Epithelial cell of proximal tubule (primary cell): ENCODE results near the gene XPC. TPM values are rescaled to one million over a fixed set of nuclear protein-coding genes. Genes with fewer than 3 reads are reported as not detected.
"Not testable (repeated sequence)": the region's sequence is repeated elsewhere in the genome, so short reads cannot be mapped to it uniquely, and the experiment has no call there.

ENCODE experiments used
- DNase-seq: peaks from one replicate; pipeline ENCODE4 v3.0.0-alpha.2; 2011; ENCODE audit warnings: low read depth
- H3K4me3 ChIP-seq: 2 replicates; pipeline ENCODE4 v1.5.1; 2011; ENCODE audit warnings: low read depth, mild to moderate bottlenecking, low read length
- CTCF ChIP-seq: conservative IDR thresholded peaks from 2 replicates; pipeline ENCODE4 v1.5.1; 2012; ENCODE audit warnings: low read depth, mild to moderate bottlenecking, low read length
- total RNA-seq: library from RNA; depleted of rRNA; stranded (reverse); fragments of >200 nt; gene quantifications from 2 replicates; pipeline ENCODE4 v1.2.3, GENCODE V29; 2015

The XPC gene
- total RNA-seq, 1 donor from 2014 or later, result 27.8 TPM

GRCh38 chr3:14124615-14125192, 53.7 kb downstream of the XPC start, which contains the start of the genes CHCHD4 and TMEM43:
CHCHD4 (minus strand) TSS chr3:14124870; CDS start chr3:14124676, 194 bp downstream.
TMEM43 (plus strand) TSS chr3:14125052; CDS start chr3:14125194, 142 bp downstream.
- no peak for TF ChIP-seq CTCF
- H3K4me3 ChIP-seq, result peak within 1 kb of the TSS; percentile 99
- DNase-seq, result peak; percentile 86

GRCh38 chr3:14124223-14124614, 54.2 kb downstream of the XPC start:
- DNase-seq, result no peak
- peak overlapping the region; percentile 99 for H3K4me3 ChIP-seq
- TF ChIP-seq CTCF, result no peak

- no peak for TF ChIP-seq CTCF
- H3K4me3 ChIP-seq, result peak overlapping the region; percentile 99
- no peak for DNase-seq
Observed at GRCh38 chr3:14123308-14124222, 54.8 kb downstream of the XPC start.

GRCh38 chr3:14122301-14122700, 56.1 kb downstream of the XPC start:
- H3K4me3 ChIP-seq, result no peak overlapping the region
- no peak for TF ChIP-seq CTCF
- DNase-seq, result no peak

GRCh38 chr3:14121859-14122258, 56.5 kb downstream of the XPC start:
- no peak overlapping the region for H3K4me3 ChIP-seq
- no peak for TF ChIP-seq CTCF
- DNase-seq, result no peak

- not testable (repeated sequence) for H3K4me3 ChIP-seq, DNase-seq
Observed at GRCh38 chr3:14120921-14121448, 57.4 kb downstream of the XPC start.
